Hematopoietic multipotent progenitor cell treated with erythropoietin and hydrocortisone succinate and interleukin-3 and kit ligand, for 8 days (in vitro differentiated cells): ENCODE measurements around the gene OTOR.
A peak's percentile ranks its signal among the peaks of the same experiment; 100 is the strongest.

Source experiments
- DNase-seq: peaks from one replicate; pipeline ENCODE4 v3.0.0-alpha.2; 2015

Gene OTOR

DNA sequence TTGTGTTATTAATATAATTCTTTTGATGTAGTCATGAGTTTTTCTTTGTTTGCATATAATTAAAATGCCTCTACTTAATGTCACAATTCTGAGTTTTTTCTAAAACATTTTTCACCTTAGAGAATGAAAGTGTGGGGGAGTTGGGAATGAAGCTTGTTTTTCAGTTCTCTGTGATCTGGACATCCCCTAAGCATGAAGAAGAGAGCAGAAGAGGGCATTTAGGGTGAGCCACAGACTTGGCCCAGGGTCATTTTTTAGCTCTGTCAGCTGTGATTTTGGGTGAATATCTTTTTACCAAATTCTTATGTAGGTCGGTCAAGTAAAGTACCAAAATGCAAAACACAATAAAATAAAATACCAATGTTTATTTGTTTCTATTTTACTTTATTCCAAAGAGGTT is 3.9 kb downstream of the OTOR start:
- DNase-seq, result no peak

- no peak for DNase-seq
Observed at GRCh38 chr20:16752901-16753300, 4.7 kb downstream of the OTOR start.

- no peak for DNase-seq
Observed at GRCh38 chr20:16758454-16759180, 10.5 kb downstream of the OTOR start.

GRCh38 chr20:16759181-16759563 is 11.0 kb downstream of the OTOR start:
- DNase-seq, result no peak

GRCh38 chr20:16760431-16761304 is 12.5 kb downstream of the OTOR start:
- DNase-seq, result no peak

DNA sequence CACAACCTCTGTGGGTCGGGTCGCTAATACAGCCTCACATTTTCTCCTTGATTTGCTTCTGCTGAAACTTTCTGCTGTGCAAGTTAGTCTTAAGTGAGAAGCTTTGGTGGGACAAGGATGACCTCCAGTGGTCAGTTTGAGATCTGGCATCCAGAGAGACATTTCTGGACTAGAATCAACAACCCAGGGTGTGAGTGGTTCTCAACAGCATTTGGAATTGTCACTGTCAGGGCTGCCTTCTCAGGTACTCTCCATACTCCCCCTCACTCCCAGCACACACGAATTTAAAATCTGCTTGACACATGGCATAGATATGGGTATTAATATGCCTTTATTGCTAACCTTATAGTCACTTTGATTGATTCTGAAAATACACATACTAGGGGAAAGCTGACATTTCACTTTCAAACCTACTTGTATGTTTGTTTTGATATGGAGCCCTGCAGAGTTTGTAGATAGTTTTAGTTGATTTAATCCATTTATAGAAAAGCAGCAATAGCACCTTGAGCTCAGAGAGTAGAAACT is 13.2 kb downstream of the OTOR start:
- peak; percentile 64 for DNase-seq

DNA sequence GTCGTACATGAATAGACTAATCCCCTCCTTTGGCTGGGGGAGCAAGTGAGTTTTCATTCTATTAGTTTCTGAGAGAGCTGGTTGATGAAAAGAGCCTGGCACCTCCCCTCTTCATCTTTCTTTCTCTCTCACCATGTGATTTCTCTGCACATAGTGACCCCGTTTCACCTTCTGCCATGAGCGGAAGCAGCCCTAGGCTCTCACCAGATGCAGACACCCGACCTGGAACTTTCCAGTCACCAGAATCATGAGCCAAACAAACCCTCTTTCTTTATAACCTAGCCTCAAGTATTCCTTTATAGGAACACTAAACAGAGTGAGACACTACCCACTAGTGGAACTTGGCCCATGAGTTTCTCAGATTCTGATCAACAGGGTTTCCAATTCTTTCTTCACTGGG is 16.4 kb downstream of the OTOR start:
- no peak for DNase-seq

- no peak for DNase-seq
Observed at GRCh38 chr20:16771213-16771612, 23.1 kb downstream of the OTOR start.

- no peak for DNase-seq
Observed at GRCh38 chr20:16775961-16776360, 27.8 kb downstream of the OTOR start.

GRCh38 chr20:16777126-16777525 is 29.0 kb downstream of the OTOR start:
- no peak for DNase-seq

DNA sequence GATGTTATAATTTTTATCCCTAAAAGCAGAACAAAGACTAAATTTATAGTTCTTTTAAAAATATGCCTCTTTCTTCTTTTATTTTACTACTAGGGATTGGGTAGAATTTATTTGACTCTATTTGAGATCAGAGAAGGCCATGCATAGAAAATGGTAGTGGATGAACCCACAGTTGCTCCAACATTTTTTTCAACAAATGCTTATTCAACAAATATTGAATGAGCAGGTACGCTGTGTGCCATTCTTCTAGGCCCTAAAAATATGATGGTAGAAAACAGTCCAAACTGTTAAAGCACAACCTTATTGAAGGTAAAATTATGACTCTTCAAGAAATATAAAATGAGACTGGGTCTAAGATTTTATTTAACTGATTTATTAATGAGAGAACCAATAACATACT is 30.0 kb downstream of the OTOR start:
- DNase-seq, result no peak

DNA sequence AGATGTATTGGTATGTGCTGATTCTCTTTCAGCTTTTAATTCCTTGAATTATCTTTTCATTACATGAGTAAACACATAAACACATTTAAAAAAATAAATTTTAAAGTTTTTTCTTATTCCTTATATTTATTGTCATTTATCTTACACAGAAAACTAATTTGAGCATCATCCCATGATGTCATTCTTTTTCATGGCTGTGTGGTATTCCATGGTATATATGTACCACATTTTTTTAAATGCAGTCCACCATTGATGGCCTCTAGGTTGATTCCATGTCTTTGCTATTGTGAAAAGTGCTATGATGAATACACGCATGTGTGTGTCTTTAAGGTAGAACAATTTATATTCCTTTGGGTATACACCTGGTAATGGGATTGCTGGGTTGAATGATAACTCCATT is 33.3 kb downstream of the OTOR start:
- no peak for DNase-seq

GRCh38 chr20:16785226-16785625 is 37.1 kb downstream of the OTOR start:
- no peak for DNase-seq
